NCI-H345 treated with DMSO at 0.1 percent for 48 hours (cell line): ENCODE data around the gene TENM3.

ENCODE experiments used
- DNase-seq: peaks from one replicate; lab custom pipeline; 2025; ENCODE audit not compliant: unreplicated experiment; lab: John Stamatoyannopoulos, UW

Gene TENM3

GRCh38 chr4:182553653-182554052, 310.5 kb downstream of the TENM3 start:
- no peak for DNase-seq

- DNase-seq = no peak
Measured at GRCh38 chr4:182554736-182555135, 311.5 kb downstream of the TENM3 start.

- DNase-seq = peak; percentile 44
Measured at GRCh38 chr4:182555997-182556418, 312.8 kb downstream of the TENM3 start.

- DNase-seq = peak; percentile 59
Measured at GRCh38 chr4:182556580-182556979, 313.4 kb downstream of the TENM3 start.

GRCh38 chr4:182560358-182560757, 317.2 kb downstream of the TENM3 start:
- peak; percentile 72 for DNase-seq

- no peak for DNase-seq
Measured at GRCh38 chr4:182562350-182562749, 319.1 kb downstream of the TENM3 start.

GRCh38 chr4:182564724-182565369, 321.6 kb downstream of the TENM3 start:
- DNase-seq = no peak

- no peak for DNase-seq
Measured at GRCh38 chr4:182567119-182567518, 323.9 kb downstream of the TENM3 start.

- DNase-seq = no peak
Measured at GRCh38 chr4:182569561-182569960, 326.4 kb downstream of the TENM3 start.

GRCh38 chr4:182574706-182575105, 331.5 kb downstream of the TENM3 start:
- DNase-seq = no peak

GRCh38 chr4:182575225-182575624, 332.0 kb downstream of the TENM3 start:
- DNase-seq = no peak

GRCh38 chr4:182576601-182577289, 333.5 kb downstream of the TENM3 start:
- DNase-seq = no peak

GRCh38 chr4:182577411-182577810, 334.2 kb downstream of the TENM3 start:
- no peak for DNase-seq

- no peak for DNase-seq
Measured at GRCh38 chr4:182578402-182578801, 335.2 kb downstream of the TENM3 start.

- DNase-seq = no peak
Measured at GRCh38 chr4:182582245-182582644, 339.0 kb downstream of the TENM3 start.

GRCh38 chr4:182583703-182584415, 340.7 kb downstream of the TENM3 start:
- no peak for DNase-seq

- no peak for DNase-seq
Measured at GRCh38 chr4:182585321-182585720, 342.1 kb downstream of the TENM3 start.

GRCh38 chr4:182589100-182589499, 345.9 kb downstream of the TENM3 start:
- DNase-seq = no peak

- no peak for DNase-seq
Measured at GRCh38 chr4:182593402-182593801, 350.2 kb downstream of the TENM3 start.

- no peak for DNase-seq
Measured at GRCh38 chr4:182593864-182594263, 350.7 kb downstream of the TENM3 start.

GRCh38 chr4:182600093-182600492, 356.9 kb downstream of the TENM3 start:
- DNase-seq = no peak

- no peak for DNase-seq
Measured at GRCh38 chr4:182600856-182601255, 357.7 kb downstream of the TENM3 start.
